Heart left ventricle (tissue), 13 donors: ENCODE measurements around the gene ZNRF4.

Experiments
- CTCF ChIP-seq, 12 donors: fragments of 200-600 bp; sonication (generic) in 4 of 12; IDR thresholded peaks; one replicate each; pipeline versions ENCODE4 v1.5.0 to v1.8.0; 2018 to 2022; ENCODE audit warnings: antibody characterized with exemption in 12 of 12, mild to moderate bottlenecking in 5 of 12
- POLR2A ChIP-seq, 2 donors: fragments of 450-650 bp; IDR thresholded peaks; one replicate each; pipeline ENCODE4 v1.6.1; 2017; ENCODE audit warnings: antibody characterized with exemption in 2 of 2, mild to moderate bottlenecking in 2 of 2, moderate library complexity in 2 of 2
- donor health status: ischemic (EF 13 %, LVEDD 7.1; RV severe dilation, severe dysfunction).
- donor health status: DM: no; HTN: yes; CAD: no.
- donor health status: DM: no; HTN: no; CAD: no.
- donor health status: ischemic (EF 25% LVEDD 6.9; RV normal size, moderate dysfunction).
- donor health status: ischemic (EF 25% LVEDD 5.7; RV mildly dilated, moderate dysfunction).
- donor health status: ischemic (EF 35%, LVEDD 5.7; RV mildly dilated, moderate dysfunction).
- donor health status: nonischemic (EF 11% LVEDD 7.7; RV severe dilation, severe dysfunction).
- donor health status: DM: yes; HTN: yes; CAD: no.
- donor health status: PGD.
- donor health status: ischemic (EF 29% LVEDD 5.4; RV normal size, mild dysfunction).
- donor health status: nonischemic (EF 23%, LVEDD 6.1; RV moderate dilation, normal function).

GRCh38 chr19:5436948-5437306 lies 18.3 kb upstream of the ZNRF4 start:
- TF ChIP-seq CTCF (IDR thresholded peaks at IDR 0.05), result no peak
- no peak for TF ChIP-seq POLR2A (IDR thresholded peaks at IDR 0.05)
